ENCODE data around the gene NECAB2.

NECAB2 gene

DNA sequence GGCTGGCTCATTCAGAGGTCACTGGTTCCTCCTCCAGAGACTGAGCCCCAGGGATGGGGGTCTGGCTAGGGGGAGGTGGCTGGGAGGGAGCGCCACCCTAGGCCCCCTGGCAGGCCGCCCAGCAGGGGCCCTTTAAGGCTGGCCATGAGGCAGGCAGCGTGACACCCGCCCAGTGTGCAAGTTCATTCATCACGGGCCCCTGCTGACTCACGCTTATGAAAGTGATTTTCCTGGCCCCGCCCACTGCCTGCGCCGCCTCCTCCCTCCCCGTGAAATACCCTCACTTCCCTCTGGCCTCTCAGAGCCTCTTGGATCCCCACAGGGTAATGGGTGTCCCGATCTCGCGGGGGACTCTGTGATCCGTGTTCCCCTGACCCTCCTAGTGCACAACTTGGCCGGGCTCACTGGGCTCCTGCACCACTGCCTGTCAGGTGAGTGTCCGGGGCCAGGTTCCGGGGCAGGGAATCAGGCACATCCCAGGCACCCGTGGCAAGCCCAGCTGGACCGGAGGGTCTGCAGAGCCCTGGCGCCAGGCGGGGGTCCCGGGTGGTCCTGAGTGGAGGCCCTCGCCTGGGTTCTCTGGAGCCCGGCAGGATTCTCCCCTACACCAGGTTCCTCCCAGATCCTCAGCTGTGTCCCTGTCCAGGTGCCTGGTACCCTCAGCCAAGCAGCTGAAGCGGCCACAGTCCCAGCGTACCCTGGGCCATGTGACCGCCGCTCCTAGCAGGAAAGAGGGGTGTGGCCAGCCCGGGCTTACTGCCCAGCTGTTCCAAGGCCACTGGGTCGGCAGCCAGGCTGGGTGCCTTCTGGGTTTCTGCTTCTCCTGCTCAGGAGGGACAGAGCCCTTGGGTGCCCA lies 14.9 kb upstream of the NECAB2 start, which contains the start of gene OSGIN1:
OSGIN1 (plus strand) TSS at position 301 of the 856 bp plus-strand sequence. CDS start 4,432 bp downstream, outside the sequence.
- DNase-seq, result peak; percentile 92

DNA sequence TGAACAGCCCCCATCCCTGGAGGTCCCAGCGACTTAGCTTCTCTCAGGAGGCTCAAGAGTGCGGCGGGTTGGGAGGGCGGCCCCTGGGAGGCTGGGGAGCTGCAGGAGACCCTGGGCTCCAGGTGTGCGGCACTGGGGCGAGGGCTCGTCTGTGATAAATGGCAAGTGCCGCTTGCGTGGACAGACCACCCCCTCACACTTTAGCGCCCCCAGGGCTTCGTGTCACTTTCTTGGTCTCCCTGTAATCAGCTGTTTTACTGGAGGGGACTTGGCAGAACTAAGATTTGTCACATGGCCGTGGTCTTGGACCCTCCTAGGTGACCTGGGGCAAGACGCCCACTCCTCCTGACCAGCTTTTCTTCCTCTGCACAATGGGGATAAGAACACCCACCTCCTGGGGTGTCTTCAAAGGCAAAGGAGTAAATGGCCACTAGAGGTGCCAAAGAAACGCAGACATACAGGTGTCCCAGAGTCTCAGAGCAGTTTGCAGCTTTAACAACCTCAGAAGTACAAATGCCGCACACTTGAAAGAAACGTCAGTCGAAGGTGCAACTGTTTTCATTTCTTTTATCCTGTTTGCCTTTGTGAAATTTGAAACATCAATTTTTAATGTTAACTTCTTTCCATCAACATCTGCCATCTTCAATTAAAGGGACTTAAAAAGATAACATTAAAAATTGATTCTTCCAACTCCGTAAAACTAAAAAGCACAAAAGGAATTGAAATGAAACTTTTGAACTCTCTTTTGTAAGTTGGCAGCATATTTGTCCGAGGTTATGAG lies 14.1 kb upstream of the NECAB2 start:
- peak; percentile 60 for DNase-seq

DNA sequence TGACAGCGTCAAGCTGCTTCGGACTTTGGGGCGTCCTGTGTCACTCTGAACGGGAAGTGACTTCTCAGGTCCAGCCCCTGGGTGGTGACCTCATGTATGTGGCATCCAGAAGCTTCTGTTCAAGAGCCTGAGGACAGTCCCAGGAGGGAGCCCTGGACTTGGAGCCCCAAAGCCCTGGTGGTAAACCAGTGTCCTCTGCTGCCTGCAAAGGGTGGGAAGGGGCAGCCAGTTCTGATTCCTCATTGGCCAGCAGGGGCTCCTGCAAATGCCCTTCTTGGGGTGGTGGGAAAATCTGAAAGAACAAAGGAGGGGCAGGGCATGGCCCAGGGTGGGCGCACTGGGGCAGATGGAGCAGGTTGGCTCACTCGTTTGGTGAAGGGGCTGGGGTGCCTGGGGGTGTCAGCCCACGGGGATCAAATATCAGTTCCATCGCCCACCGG lies 13.4 kb upstream of the NECAB2 start:
- DNase-seq, result peak; percentile 56

DNA sequence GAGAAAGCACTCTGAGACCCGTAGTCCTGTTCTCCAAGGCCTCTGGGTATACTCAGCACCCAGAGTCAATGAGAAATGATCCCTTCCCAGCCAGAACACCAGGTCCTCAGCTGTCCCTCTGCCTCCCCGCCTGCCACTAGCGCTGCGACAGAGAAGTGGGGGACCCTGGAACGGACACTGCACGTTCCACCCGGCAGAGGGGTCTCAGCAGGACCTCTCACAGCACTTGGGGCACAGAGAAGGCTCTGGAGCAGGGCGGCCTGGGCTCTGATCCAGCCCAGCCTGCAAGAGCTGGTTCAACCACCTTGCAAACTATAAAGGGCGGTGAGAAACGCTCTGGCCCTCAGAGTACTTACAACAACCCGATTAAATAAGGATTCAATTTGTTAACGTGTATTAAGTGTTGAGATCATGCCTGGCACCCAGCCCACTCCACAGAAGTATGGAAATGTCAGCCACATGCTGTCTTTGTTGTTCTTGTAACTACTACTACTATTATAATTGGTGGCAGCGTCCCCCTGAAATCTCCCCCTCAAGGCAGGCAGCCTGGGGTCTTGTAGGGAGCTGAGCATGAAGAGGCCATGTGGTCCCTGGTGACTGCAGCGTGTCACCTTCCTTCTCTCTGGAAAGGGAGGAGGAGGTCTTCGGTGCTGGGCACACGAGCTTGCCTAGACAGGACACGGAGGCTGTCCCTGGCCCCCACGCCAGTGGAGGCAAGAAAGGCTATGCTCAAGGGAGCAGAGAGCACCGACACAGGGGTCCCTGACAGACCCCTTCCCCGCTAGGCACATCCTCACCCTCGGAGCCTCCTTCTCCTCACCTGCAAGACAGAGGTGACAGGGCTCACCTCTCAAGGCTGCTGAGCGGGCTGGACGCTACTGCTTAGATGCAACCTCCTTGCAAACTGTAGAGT lies 12.6 kb upstream of the NECAB2 start:
- no peak for DNase-seq

DNA sequence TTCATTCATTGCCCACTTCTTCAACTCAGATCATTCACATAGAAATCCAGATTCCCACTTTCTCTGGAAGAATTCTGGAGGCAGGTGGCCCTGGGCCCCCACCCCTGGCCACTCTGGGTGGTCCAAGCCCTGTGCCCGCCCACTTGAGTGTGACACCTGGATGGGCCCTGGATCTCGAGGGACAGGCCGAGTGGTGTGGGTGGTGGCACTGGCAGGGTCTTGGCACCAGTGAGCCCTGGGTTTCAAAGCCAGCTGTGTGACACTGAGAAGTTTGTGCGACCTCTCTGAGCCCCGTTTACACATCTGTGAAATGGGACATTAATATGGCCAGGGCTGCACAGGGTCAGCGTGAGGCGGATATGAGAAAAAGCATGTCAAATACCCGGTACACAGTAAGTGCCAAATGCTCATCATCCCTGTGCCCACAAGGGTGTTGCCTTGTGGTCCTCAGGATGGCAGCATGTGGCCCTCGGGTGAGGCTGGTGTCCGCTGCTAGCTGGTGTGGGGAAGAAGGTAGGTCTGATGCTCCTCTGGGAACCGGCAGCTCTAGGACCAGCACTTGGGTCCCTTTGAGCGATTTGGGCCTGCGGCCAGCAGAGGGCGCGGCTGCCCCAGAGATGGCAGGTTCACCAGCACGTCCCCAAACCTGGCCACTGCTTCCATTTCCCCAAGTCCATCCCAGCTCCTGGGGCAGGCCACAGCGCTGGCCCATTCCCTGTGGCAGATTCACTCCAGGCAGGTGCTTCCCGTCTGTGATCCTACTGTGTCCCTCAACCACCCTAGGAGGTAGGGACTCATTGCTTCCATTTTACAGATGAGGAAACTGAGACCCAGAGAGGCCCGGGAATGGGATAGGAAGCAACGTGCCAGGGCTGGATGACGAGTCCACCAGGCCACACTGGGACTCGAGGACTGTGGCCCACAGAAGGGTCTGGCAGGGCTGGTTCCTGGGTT lies 11.4 kb upstream of the NECAB2 start:
- DNase-seq, result peak; percentile 79

DNA sequence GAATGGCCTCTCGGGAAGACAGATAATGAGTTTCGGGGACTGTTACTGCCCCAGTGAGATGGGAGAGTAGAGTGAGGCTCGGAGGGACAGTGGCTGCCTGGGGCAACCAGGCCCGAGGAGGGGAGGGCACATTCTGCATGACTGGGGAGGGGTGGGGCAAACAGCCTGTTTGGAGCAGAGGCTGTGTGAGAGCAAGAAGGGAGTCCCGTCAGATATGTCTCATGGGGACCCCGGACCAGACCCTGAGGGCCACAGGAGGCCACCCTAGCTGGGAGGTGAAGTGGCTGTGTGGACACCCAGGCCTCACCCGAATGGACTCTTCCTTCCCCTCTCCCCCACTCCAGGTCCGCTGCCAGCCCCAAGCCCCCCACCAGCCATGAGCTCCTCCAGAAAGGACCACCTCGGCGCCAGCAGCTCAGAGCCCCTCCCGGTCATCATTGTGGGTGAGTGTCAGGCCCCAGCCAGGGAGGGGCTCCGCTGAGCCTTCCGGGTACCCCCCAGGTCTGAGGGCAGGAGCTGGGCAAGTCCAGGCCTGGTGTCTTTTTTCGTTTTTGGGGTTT lies 10.7 kb upstream of the NECAB2 start:
- no peak for DNase-seq

DNA sequence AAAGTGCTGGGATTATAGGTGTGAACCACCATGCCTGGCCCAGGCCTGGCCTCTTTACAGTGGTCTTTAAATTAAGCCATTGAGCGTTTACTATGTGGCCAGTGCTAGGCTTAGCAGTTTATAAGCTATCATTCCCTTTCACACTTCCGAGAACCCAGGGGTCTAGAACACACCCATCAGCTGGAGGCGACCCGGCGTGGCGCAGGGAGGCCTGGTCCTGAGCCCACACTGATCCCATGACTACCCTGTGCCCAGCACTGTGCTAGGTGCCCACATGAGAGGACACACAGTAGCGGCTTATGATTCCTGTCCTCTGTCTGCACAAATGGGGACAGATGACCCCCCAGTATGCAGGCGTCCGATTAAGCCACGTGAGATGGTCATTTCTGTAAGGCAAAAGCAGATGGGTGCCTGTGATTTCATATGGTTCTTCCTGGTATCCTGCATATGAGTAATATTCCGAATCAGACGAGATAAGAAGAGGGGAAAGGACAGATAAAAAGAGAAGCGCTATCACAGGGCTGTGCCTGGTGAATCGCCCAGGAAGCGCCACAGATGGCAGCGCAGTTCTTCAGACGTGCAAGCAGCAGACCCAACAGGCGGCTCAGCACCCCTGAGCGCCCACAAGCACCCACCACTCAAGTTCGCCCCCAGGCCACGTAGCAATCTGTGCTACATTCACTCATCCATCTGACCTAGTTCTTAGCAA lies 9.8 kb upstream of the NECAB2 start:
- DNase-seq, result no peak

DNA sequence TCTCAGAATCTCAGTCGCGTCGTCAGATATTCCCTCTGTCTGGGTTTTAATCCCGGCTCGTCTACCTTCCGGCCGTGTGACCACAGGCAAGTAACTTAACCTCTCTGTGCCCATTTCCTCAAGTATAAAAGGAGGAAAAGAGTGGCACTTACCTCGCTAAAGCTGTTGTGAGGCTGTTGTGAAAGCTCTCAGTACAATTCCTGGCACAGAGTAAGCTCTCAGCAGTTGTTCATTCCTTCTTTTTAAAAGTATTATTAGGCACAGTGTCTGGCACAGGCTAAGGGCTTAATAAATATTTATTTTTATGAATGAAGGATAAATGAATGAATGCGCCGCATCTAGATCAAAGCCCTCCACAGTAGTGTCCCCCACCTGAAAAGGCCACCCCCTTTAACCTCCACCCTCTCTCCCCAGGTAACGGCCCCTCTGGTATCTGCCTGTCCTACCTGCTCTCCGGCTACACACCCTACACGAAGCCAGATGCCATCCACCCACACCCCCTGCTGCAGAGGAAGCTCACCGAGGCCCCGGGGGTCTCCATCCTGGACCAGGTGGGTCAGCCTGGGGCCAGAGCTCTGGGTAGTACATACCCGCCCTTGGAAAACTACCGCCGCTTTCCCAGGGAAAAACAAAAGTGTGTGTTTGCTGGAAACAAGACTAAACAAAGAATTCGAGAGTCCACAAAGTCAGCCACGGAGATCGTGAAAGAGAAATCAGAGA lies 9.0 kb upstream of the NECAB2 start:
- no peak for DNase-seq

DNA sequence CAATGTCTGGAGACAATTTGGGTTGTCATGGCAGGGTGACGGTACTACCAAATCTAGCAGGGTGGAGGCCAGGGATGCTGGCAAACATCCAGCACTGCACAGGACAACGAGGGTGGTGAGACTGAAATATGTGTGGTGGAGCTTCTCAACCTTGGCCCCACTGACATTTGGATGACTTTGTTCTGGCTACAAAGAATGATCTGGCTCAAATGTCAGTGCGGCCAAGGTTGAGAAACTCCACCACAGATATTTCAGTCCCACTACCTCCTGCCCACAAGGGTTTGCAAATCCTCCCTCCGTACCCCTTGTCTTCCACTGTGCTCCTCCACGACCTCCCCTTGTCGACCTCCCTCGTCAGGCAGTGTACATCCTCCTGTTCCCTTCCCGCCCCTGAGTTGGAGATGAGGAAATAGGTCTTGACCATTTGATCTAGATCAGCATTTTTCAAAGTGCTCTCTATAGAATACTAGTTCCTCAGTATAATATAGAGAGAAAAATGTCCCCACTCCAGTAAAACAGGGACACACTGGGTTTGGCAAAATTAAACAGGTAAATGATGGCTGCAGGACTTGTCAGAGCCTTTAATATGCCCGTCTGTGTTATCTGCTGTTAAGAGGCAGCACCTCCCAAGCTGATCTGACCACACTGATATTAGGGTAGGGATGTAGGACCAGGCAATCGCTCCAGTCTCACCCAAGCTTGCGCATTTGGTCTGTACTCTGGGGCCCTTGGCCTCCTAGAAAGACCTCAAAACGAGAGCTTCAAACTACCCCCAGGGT lies 8.2 kb upstream of the NECAB2 start:
- DNase-seq, result no peak

DNA sequence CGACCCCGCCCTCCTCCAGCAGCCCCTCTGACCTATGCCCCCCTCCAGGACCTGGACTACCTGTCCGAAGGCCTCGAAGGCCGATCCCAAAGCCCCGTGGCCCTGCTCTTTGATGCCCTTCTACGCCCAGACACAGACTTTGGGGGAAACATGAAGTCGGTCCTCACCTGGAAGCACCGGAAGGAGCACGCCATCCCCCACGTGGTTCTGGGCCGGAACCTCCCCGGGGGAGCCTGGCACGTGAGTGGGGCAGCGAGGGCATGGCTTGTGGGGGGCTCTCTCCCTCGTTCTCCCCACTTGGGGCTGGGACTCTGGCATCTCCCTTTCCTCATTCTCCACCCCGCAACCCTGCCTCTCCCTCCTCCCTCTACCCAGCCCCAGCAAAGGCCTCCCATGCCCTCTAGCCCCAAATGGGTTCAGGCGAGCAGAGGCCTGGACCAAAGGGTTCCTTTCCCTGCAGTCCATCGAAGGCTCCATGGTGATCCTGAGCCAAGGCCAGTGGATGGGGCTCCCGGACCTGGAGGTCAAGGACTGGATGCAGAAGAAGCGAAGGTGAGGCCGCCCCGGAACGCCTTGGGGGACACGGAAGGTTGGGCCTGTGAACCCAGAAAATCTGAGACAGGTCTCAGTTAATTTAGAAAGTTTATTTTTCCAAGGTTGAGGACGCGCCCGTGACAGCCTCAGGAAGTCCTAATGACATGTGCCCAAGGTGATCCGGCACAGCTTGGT lies 7.4 kb upstream of the NECAB2 start:
- DNase-seq, result no peak

DNA sequence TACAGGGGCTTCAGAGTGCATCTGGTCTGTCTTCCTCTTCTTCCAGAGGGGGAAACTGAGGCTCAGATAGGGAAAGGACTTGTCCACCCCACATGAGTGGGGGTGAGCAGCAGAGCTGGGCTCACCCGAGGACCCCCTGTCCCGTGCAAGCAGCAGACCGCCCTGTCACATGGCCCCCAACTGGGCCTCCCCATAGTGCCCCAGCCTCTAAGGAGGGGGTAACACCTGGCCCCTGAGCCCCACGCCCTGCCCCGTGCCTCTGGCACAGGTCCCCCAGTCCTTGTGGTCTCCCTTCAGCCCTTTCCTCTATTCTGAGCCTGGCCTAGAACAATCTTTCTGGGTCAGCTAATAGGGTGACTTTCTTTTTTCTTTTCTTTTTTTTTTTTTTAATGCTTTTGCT lies 6.5 kb upstream of the NECAB2 start:
- no peak for DNase-seq

DNA sequence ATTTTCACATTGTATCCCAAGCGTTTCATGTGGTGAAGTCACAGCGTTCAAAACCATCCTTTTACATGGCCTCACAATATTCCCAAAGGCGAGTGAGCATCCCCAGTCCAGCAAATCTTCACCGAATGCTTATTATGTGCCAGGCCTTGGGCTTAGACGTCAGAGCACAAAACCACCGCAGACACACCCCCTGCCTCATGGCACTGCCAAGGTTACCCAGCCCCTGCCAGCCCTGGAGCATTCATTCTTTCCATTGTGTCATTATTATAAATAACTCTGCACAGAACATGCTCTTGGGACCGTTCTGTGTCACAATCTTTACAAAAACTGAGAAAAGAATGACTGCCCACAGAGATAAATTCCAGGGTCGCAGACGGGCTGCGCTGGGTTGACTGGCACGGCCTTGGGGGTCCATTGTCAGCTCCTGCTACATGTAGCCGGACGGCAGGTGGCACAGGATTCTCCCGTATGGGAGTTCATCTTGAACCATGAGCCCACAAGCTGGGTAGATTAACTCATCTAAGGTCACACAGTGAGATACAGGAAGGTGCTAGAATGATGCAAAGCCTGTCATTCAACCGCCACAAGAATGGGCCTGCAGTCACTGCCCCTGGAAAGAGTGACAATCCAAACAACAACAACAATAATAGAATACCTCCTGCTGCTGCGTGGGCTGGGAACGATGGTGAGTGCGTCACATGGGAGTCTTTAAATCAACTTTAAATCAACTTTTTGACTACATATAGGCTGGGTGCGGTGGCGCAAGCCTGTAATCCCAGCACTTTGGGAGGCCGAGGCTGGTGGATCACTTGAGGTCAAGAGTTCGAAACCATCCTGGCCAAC lies 4.5 kb upstream of the NECAB2 start:
- DNase-seq, result no peak

DNA sequence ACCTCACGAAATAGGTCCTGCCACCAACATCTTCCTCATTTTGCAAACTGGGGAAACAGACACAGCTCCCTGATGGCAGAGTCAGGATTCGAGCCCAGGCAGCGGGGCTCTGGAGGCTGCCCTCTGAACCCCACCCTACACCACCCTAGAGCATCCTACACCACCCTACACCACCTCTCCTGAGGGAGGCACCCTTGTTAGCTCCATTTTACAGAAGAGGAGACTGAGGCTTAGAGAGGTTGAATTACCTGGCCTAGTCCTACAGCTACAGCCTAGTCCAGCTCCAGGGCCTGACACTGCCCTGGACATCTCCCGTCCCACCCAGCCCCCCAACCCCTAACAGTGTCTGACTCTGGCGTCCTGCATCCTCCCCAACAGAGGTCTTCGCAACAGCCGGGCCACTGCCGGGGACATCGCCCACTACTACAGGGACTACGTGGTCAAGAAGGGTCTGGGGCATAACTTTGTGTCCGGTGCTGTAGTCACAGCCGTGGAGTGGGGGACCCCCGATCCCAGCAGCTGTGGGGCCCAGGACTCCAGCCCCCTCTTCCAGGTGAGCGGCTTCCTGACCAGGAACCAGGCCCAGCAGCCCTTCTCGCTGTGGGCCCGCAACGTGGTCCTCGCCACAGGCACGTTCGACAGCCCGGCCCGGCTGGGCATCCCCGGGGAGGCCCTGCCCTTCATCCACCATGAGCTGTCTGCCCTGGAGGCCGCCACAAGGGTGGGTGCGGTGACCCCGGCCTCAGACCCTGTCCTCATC lies 3.2 kb upstream of the NECAB2 start:
- DNase-seq, result no peak

DNA sequence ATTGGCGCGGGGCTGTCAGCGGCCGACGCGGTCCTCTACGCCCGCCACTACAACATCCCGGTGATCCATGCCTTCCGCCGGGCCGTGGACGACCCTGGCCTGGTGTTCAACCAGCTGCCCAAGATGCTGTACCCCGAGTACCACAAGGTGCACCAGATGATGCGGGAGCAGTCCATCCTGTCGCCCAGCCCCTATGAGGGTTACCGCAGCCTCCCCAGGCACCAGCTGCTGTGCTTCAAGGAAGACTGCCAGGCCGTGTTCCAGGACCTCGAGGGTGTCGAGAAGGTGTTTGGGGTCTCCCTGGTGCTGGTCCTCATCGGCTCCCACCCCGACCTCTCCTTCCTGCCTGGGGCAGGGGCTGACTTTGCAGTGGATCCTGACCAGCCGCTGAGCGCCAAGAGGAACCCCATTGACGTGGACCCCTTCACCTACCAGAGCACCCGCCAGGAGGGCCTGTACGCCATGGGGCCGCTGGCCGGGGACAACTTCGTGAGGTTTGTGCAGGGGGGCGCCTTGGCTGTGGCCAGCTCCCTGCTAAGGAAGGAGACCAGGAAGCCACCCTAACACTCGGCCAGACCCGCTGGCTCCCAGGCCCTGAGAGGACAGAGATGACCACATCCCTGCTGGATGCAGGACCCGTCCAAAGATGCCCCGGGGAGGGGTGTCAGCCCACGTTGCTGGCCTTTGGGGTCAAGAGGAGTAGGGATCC lies 2.4 kb upstream of the NECAB2 start:
- no peak for DNase-seq

DNA sequence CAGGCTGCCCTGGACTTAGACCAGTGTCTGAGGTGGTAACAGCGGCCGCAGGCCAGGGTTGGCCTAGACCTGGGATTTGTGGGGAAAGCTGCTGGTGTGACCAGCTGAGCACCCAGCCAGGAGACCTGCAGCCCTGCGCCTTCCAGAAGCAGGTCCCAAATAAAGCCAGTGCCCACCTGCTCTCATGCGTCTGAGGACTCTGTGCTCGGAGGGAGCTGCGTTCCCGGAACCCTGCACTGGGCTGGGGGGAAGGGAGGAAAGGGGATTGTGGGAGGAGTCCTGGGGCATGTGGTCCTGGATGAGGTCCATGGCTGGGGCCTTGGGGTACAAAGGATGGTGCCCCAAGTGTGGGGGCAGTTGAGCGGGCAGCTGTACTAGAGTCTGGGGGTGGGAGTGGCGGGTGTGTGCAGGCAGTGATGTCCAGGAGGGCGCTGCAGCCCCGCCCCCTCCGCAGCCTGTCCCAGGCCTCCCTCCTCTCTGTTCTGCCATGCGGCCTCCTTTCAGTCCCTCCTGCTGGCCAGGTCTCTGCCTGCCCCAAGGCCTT lies 1.8 kb upstream of the NECAB2 start:
- no peak for DNase-seq

DNA sequence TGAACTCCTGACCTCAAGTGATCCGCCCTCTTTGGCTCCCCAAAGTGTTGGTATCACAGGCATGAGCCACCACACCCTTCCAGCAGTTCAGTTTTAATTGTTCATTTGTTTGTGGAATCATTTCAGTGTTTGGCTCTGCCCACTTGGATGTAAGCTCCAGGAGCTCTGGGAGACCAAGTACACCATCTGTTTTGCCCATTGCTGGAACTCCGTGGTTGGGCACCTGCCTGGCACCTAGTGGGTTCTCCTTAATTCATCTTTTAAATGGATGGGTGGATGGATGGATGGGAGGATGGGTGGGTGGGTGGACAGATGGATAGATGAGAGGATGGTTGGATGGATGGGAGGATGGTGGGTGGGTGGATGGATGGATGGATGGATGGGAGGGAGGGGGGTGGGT lies 953 bp upstream of the NECAB2 start:
- DNase-seq, result no peak

Measured in DMS53 (cell line).